SW 1271 (cell line): ENCODE data around the gene RPS14.
A peak's percentile ranks its signal among the peaks of the same experiment; 100 is the strongest.

Experiments
- DNase-seq, 2 experiments: peaks; one replicate each; lab custom pipeline; 2025; lab: John Stamatoyannopoulos, UW

The RPS14 gene

DNA sequence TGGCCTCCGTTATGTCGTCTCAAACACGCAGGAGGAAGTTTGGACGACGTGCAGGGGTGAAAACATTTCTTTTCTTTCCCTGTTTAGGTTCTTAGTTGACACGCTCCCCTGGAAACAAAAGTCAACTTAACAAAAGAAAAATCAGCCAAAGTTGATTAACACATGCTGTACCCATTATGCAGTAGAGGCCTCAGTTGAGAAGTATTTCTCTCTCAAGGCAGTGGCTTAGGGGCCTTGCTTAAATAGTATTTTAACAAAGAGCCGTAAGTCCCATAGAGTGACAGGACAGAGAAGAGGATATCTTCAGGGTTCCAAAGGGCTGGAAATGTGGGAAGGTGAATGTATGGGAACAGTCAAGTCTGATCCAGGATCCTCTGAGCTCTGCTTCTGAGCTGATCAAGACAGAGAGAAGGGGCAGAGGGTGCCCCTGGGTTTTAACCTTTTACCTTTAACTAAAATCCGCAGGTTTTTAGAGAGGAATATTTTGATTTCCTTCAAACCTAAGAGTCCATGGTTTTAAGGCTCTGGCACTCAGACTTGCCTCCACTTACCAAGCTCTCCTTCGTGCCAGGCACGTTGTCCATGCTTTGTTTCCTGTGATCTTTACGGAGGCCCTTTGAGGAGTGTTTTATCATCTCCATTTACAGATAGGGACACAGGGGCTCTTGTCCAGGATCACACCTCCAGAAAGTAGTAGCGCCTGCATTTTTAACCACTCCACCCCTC lies 36.2 kb downstream of the RPS14 start:
- DNase-seq, result no peak

- DNase-seq, result no peak
Measured at GRCh38 chr5:150412319-150413175, 37.0 kb downstream of the RPS14 start, which contains the start of gene CD74. TSS of gene CD74 (minus strand) at chr5:150412910. CDS start at chr5:150412749, 161 bp downstream.

DNA sequence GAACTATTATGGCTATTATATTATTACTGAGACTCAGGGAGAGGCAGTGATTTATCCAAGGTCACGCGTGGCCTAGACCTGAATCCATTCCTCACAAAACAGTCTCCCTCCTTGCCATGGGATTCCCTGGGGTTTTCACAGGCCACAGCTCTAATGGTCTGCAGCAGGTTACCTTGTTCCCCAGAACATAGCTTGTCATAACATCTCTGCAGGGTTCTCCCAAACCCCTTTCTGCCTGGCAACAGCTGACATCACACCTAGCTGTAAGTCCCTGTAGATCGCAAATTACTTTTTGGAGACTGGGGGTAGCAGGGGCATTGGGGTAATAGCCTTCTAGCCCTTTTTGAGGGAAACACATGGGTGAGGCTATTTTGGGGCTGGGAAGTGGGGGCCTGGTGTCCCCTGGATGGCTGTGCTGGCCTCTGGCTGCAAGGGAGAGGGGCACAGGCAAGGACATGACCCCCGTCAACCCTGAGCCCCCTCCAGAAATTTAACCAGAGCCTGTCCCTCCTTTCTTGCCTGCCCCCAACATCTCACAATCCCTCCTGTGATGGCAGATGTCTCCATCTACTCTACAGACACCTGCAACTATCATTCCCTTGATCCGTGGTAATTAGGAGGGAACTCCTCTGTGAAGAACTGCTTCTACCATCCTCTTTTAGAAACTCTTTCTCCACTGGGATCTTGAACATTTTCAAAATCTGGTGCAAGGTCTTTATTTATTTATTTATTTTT lies 38.1 kb downstream of the RPS14 start:
- peak in 1 of 2 experiments; percentile 21 for DNase-seq

- DNase-seq, result peak; percentile 32 to 84
Measured at GRCh38 chr5:150410524-150411244, 38.9 kb downstream of the RPS14 start.

DNA sequence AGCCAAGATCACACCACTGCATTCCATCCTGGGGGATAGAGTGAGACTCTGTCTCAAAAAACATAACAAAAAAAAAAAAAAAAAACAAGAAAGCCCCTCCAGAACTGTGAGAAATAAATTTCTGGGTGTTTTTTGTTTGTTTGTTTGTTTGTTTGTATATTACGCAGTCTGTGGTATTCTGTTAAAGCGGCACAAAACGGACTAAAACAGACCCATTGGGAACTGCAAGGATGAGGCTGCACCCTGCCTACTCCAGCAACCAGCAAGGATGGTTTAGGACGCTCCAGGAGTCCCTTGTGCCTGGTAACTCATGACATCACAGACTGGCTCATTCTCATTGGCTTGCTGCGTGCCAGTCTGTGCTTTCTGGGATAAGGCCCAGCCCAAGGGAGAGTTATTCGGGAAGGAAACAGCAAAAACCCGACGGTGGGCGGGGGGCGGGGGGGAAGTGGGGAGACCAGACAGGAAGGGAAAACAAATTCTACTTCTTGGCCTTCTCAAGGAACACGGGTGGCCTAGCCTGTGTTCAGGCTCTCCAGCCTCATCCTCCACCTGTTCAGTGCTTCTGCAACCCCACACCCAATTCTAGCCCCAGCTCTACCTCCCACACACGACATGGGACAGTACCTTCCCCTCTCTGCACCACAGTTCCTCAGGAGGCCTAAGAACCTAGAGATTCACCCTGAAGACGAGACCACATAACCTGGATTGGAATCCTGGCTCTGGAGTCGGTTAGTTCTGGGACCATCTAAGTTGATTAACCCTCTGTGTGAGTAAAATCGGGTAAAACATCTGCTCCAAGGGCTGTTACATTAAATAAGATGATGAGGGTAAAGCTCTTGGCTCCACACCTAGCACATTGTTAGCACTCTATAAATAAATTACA lies 39.7 kb downstream of the RPS14 start:
- peak; percentile 70 to 91 for DNase-seq

DNA sequence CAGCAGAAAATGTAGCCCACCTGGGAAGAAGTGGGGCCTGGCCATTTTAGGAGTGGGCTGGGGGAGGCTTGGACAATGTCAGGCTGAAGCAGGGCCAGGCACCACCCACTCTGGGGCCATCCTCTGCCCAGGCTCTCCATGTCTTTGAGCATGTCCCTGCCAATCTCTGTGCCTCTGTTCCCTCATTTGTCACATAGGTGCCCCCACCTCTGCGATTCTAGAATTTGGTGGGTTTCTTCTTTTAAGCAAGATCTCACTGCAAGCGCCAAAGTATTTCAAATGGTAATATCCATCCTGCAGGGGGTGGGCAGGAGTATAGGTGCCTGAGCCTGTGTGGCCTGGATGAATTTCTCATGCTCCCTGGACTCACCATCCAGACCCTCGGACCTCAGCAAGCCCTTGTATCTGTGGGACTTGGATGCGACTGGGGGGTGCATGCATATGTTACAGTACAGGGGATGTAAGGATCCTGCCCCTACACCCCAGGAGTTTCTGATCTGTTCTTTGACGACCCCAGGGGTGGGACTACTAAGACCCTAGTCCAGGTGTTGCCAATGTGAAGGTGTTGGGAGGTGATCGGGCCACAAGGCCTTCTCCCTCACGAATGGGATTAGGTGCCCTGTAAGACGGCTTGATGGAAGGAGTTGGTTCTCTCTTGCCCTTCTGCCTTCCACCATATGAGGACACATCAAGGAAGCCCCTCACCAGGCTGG lies 41.2 kb downstream of the RPS14 start:
- no peak for DNase-seq

DNA sequence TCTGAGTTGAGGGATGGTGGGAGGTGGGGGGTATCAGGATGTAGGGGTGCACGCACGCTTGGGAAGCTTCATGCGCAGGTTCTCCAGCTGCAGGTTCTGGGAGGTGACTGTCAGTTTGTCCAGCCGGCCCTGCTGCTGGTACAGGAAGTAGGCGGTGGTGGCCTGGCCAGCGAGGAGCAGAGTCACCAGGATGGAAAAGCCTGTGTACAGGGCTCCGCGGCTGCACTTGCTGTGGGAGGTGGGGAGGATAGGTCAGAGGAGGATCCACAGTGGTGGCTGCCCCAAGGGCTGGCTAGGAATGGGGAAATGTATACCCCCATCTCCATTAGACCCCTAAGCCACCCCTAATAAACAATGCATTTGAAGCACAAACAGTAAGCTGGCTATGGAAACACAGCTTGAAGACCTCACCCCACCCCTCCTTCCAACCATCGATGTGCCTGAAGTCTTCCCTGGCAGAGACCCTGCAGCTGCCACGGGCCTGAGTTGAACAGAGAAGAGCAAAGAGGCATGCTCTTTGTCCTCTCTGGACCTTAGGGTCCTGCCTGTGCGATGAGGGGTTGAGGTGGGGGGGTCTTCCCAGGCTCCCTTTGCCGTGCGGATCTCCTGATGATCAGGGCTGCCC lies 42.3 kb downstream of the RPS14 start:
- no peak for DNase-seq

DNA sequence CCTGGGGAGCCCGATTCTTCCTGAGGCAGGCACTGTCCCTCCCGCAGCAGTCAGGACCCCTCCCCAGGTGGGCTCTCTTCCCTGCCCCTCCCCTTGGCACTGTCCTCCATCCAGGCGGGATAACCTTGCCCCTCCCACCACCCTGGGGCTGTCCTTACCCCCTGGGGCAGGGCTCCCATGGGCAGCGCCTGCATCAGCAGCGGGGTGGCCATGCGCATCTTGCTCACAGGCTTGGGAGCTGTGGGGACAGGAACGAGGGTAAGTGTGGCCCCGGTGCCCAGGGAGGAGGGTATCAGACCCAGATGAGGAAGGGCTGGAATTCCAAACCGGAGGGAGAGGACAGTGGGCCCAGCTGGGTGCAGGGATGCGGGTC lies 42.8 kb downstream of the RPS14 start:
- no peak for DNase-seq

DNA sequence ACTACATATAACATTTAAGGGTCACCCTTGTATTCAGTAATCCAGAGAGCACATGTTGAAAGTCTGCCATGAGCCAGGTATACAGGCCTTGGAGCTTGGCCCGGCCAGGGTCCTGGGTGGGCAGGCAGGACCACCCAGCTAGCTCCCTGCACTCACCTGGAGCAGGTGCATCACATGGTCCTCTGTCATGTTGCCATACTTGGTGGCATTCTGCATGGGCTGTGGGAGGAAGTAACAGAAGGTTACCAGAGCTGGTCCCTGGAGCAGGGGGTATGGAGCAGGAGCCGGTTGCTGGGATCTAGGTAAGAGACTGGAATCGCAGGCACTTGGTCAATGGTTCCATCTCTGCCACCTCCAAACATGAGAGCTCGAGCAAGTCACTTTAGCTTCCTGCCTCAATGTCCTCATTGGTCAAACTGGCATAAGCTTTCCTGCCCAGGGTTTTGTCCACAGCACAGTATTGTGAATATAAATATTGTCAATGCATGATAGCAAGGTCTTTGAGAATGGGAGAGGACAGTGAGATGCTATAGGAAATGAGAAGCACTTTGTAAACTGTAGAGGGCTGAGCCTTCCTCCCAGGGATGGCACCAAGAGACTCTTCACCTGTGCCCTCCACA lies 43.3 kb downstream of the RPS14 start:
- DNase-seq, result no peak

DNA sequence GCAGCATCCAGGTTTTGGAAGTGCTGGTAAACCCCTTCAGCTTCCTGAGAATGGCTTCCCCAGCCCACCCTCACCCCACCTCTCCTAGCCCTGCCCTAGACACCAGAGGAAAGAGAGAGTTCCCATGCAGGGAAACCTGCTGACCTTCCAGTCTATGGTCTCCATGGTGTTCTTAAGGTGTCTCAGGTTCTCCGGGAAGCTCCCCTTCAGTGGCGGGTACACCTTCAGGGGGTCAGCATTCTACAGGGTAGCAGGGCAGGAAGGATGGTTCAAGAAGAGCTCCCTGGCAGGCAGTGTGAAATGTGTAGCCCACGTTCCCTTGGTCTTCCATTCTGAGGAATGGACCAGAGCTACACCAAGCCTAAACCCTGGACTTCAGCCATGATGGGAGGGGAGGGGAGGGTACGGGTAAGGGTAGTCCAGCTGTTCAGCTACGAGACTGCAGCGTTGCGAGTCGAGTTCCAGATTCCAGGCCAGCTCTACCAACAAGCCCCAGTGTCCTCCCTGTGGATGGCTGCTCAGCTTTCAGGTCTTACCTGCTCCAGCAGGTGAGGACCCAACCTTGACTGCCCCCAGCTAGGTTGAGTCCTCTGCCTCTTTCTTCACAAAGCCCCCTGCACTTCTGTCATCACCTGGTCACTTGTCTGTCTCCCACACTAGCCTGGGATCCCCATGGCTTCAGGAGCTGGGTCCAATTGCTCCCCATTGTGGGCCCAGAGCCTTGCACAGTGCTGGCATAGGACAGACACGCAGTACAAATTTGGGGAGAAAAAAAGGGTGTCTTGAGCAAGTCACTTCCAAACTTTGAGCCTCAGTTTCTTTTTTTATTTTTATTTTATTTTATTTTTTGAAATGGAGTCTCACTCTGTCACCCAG lies 44.4 kb downstream of the RPS14 start:
- DNase-seq, result no peak

GRCh38 chr5:150404535-150404934 lies 45.0 kb downstream of the RPS14 start:
- DNase-seq, result no peak

DNA sequence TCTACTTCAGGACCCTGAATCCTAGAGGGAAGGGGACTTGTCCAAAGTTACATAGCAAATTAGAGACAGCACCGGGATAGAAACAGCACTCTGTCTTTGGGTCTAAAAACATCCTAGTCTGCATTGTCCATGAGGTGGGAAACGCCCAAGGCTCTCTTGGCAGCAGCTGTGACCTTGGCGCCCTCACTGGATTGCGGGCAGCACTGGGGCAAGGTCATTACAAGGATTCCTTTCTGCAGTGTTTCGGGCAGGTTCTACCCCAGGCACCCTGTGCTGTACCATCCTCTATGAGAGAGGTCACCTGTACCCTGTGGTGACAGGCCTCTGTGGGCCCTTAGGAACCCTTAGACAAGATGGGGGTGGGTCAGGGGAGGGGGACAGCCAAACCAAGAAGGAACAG lies 45.4 kb downstream of the RPS14 start:
- no peak for DNase-seq

DNA sequence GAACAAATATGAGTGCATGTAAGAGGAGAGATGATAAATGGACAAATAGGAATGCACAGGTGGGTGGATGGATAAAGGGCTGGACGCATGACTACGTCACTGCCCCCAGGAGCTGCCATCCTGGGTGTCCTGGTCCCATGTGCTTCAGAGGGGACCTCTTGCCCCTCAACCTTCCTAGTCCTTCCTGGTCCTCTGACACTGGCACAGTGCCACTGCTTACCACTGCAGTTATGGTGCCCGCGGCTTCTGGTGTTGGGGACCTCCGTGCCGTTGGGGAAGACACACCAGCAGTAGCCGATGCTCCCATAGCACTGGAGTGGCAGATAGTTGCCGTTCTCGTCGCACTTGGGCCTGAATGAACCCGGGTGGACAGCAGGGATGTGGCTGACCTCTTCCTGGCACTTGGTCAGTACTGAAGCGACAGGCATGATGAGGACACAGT lies 46.6 kb downstream of the RPS14 start:
- no peak for DNase-seq

GRCh38 chr5:150402229-150402773 lies 47.2 kb downstream of the RPS14 start:
- no peak for DNase-seq

DNA sequence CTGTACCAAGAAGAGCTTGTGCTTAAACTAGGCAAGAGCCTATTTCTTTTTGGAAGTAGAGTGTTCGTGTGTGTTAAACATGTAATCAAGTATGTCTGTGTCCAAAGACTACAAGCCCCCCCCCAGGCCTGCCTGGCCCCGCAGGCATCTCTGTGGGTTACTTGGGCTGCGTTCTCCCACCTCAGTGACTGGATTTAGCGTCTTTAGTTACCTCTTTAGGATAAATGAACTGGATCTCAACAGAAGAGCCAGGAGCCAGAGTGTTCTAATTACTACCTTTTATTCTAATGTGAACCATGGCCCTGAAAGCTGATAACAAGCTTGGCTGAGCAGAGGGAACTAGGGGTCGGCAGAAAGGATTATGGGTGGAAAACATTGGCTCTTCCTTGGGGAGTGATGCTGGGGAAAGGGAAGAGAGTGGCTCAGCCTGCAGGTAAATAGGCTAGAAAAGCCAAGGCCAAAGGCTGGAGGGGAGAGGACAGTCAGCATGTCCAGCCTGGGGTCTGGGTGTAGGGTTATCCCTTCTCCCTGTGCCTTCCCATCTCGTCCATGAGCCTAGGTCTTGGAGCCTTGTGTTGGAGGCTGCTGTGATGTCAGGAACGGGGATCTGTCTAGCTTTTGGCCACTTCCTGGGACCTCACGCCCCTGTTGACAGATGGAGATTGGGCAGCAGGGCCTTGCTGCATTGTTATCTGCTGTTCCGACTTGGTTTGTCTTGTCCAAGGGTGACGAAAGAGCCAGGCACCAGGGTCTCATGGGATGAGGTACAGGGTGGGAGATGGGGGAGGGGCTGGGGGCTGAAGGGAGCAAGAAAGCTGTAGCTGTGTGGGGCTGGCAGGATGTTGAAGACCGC lies 47.9 kb downstream of the RPS14 start:
- DNase-seq, result no peak

- no peak for DNase-seq
Measured at GRCh38 chr5:150401076-150401375, 48.5 kb downstream of the RPS14 start.
